Transverse colon (tissue), 4 donors: Measurements from ENCODE around the gene KRT34. TPM values are rescaled to one million over a fixed set of nuclear protein-coding genes. Genes with fewer than 3 reads are reported as not detected.

ENCODE experiments used
- DNase-seq: peaks from one replicate; pipeline ENCODE4 v3.0.0-alpha.2; 2019
- H3K27ac ChIP-seq, 4 donors: fragments of 200-600 bp; sonication (generic); 2 replicates each; pipeline ENCODE4 v1.5.1; 2016 to 2018; ENCODE audit warnings: inconsistent platforms in 4 of 4
- H3K27me3 ChIP-seq: fragments of 200-600 bp; sonication (generic); 2 replicates; pipeline ENCODE4 v1.5.1; 2017; ENCODE audit warnings: inconsistent platforms
- H3K36me3 ChIP-seq, 4 donors: fragments of 200-600 bp; sonication (generic); 2 replicates each; pipeline ENCODE4 v1.5.1; 2017 to 2019; ENCODE audit warnings: inconsistent platforms in 4 of 4
- H3K4me1 ChIP-seq, 4 donors: fragments of 200-600 bp; sonication (generic); 2 replicates each; pipeline ENCODE4 v1.5.1; 2017 to 2020; ENCODE audit warnings: inconsistent platforms in 4 of 4
- H3K4me3 ChIP-seq, 4 donors: fragments of 200-600 bp; sonication (generic); 1 replicate in 1 of 4; 2 replicates in 3 of 4; pipeline versions ENCODE4 v1.5.1 to v1.6.1; 2017 to 2019; ENCODE audit warnings: inconsistent platforms in 4 of 4
- H3K9me3 ChIP-seq, 2 donors: fragments of 200-600 bp; sonication (generic); 2 replicates each; pipeline ENCODE4 v1.5.1; 2017 to 2019; ENCODE audit warnings: inconsistent platforms in 2 of 2
- CTCF ChIP-seq, 5 experiments: fragments of 200-600 bp in 3 of 5; fragments of 450-650 bp in 2 of 5; sonication (generic) in 3 of 5; IDR thresholded peaks; 1 replicate in 2 of 5; 2 replicates in 3 of 5; pipeline ENCODE4 v1.5.1; 2016 to 2017; ENCODE audit warnings: antibody characterized with exemption in 5 of 5, inconsistent platforms in 3 of 5, mild to moderate bottlenecking in 2 of 5, moderate library complexity in 1 of 5
- EP300 ChIP-seq: sonication (generic); formaldehyde crosslinking; IDR thresholded peaks from one replicate; pipeline ENCODE4 v1.6.1; 2017; ENCODE audit warnings: antibody characterized with exemption, low read depth
- POLR2A ChIP-seq: fragments of 450-650 bp; IDR thresholded peaks from one replicate; pipeline ENCODE4 v1.6.1; 2016; ENCODE audit warnings: antibody characterized with exemption, mild to moderate bottlenecking, moderate library complexity
- POLR2AphosphoS5 ChIP-seq, 3 donors: sonication (generic); formaldehyde crosslinking; IDR thresholded peaks; one replicate each; pipeline ENCODE4 v1.6.1; 2016; ENCODE audit warnings: antibody characterized with exemption in 3 of 3
- WGBS, 2 donors: methylation state at CpG; one replicate each; pipeline ENCODE4 v1.1.5; 2018; ENCODE audit warnings: low coverage in 1 of 2; 5-methylcytosine and 5-hydroxymethylcytosine counted together
- in situ Hi-C, 4 donors: fragments of 200-750 bp; cut with MboI; loops; one replicate each; pipeline versions ENCODE4 v1.15.0 to v1.15.1; 2017; ENCODE audit warnings: low sequenced_read_pairs in 3 of 4, low pct_ligation_motif_present in 1 of 4, low pct_unique_long_range_greater_than_20kb in 1 of 4
- intact Hi-C: fragments of 100-400 bp; cut with DNase I; formaldehyde crosslinking; loops from one replicate; pipeline ENCODE4 v1.15.1; 2023; ENCODE audit warnings: low total_unique reads
- total RNA-seq, 4 donors: library from RNA; depleted of rRNA; stranded (reverse); fragments of >200 nt; gene quantifications; one replicate each; pipeline ENCODE4 v1.1.0, GENCODE V29; 2016

KRT34 gene
- total RNA-seq, 4 donors from 2014 or later = not detected

DNA sequence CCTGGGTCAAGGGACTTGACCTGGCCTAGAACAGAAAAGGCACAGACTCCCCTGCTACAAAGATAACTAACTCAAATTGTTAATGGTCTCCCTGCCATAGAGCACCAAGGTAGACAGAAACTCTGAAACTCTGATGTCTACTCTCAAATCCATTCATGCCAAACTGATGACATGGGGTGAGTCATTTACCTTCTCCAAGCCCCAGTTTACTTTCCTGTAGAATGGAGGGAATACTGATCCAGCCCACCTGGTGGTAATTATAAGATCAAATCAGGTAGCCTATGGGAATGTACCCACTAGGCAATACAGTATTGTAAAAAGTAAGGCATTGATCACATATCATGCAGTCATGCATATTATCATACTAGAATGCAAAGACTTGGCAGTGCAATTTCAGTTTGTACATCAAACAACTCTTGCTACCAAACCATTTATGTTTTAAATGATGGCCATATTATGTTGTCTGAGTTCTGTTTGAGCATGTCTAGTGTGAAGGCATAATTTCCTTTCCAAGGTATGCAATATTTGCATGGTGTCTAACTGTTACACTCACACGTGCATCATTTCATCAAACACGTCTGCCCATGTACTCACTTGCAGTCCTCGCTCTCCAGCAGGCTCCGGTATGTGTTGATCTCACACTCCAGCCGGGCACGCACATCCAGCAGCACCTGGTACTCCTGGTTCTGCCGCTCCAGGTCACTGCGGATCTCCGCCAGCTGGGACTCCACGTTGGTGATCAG, 12.3 kb upstream of the KRT34 start:
- Histone ChIP-seq H3K27ac (no peak overlapping the region), H3K36me3 (no peaks in the 10 kb centered on the region), H3K4me1 (no peaks in the 10 kb centered on the region), H3K4me3 (no peak overlapping the region), H3K27me3 (peaks cover 19% of the 10 kb centered on the region), H3K9me3 (no peaks in the 10 kb centered on the region)
- intact Hi-C loops (no loop called here), in situ Hi-C loops (no loop called here)
- DNase-seq = no peak
- TF ChIP-seq POLR2A (no peak), EP300 (no peak), CTCF (IDR thresholded peaks at IDR 0.05) (no peak), POLR2AphosphoS5 (IDR thresholded peaks at IDR 0.05) (no peak)
- WGBS, 2 donors = 80 to 93% methylated on average over 1 to 10 of the region's 10 CpGs

- Histone ChIP-seq H3K36me3 (no peaks in the 10 kb centered on the region), H3K4me1 (no peaks in the 10 kb centered on the region), H3K4me3 (no peak overlapping the region), H3K27me3 (peaks cover 19% of the 10 kb centered on the region), H3K9me3 (no peaks in the 10 kb centered on the region), H3K27ac (no peak overlapping the region)
- intact Hi-C loops (no loop called here), in situ Hi-C loops (no loop called here)
- 86 to 91% methylated on average over 10 of the region's 10 CpGs for WGBS, 2 donors
- TF ChIP-seq POLR2AphosphoS5 (IDR thresholded peaks at IDR 0.05) (no peak), CTCF (IDR thresholded peaks at IDR 0.05) (no peak), POLR2A (no peak), EP300 (no peak)
- no peak for DNase-seq
Observed at GRCh38 chr17:41393826-41394225, 11.7 kb upstream of the KRT34 start.

DNA sequence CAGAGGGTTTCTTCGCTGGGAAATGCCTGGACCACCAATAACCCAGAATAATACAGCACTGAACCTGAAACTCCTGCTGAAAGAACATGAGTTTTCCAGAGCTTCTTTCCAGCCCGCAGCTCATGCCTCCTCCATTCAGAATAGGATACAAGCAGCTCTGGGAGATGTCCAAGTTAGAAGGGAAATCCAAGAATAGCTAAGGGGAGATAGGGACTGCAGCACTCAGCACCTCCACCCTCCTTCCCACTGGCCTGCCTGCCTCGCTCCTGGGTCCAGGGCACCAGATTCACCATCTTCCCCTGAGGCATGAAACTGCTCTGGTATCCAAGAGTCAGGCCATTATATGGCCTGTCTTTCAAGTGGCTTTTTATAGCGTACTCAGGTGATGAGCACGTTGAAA, 11.2 kb upstream of the KRT34 start:
- intact Hi-C loops = no loop called here
- no peak for DNase-seq
- 65 to 76% methylated on average over 3 to 5 of the region's 5 CpGs for WGBS, 2 donors
- Histone ChIP-seq H3K9me3 (no peaks in the 10 kb centered on the region), H3K4me1 (no peaks in the 10 kb centered on the region), H3K27ac (no peak overlapping the region), H3K36me3 (no peaks in the 10 kb centered on the region), H3K27me3 (peaks cover 19% of the 10 kb centered on the region), H3K4me3 (no peak overlapping the region)
- no peak for TF ChIP-seq POLR2AphosphoS5 (IDR thresholded peaks at IDR 0.05)
- in situ Hi-C loops = no loop called here

DNA sequence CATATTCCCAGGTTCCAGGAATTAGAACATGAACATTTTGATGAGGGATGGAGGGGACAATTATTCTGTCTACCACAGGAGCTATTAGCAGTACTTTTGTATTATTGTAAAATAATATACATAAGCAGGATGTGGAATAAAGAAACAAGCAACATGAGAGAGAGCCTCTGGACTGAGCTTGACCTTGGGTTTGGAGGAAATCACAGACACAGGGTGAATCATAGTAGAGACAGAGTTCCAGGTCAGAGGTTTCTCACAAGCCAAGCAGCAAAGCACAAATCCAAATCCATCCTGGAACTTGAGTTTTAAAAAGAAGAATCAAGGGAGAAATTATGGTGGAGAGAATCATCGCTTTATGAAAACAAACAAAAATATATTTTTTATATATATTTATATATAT, 10.2 kb upstream of the KRT34 start:
- no peak for DNase-seq
- no peak overlapping the region for H3K27ac ChIP-seq
- WGBS, 2 donors = 83 to 100% methylated on average over 1 of the region's 1 CpG
- intact Hi-C loops = no loop called here
- H3K9me3 ChIP-seq = no peaks in the 10 kb centered on the region
- H3K4me3 ChIP-seq = no peak overlapping the region
- in situ Hi-C loops = no loop called here
- TF ChIP-seq EP300 (no peak), POLR2AphosphoS5 (IDR thresholded peaks at IDR 0.05) (no peak), CTCF (IDR thresholded peaks at IDR 0.05) (no peak), POLR2A (no peak)
- H3K4me1 ChIP-seq = no peaks in the 10 kb centered on the region
- H3K27me3 ChIP-seq = peaks cover 29% of the 10 kb centered on the region
- H3K36me3 ChIP-seq = no peaks in the 10 kb centered on the region

- peaks cover 29% of the 10 kb centered on the region for H3K27me3 ChIP-seq
- DNase-seq = no peak
- no peaks in the 10 kb centered on the region for H3K4me1 ChIP-seq
- peaks cover 5% of the 10 kb centered on the region in 2 donors for H3K9me3 ChIP-seq
- in situ Hi-C loops = no loop called here
- no peaks in the 10 kb centered on the region for H3K36me3 ChIP-seq
- 43 to 53% methylated on average over 2 of the region's 2 CpGs for WGBS, 2 donors
- no peak overlapping the region for H3K4me3 ChIP-seq
- TF ChIP-seq POLR2AphosphoS5 (IDR thresholded peaks at IDR 0.05) (no peak), CTCF (IDR thresholded peaks at IDR 0.05) (no peak), POLR2A (no peak), EP300 (no peak)
- intact Hi-C loops = no loop called here
- no peak overlapping the region for H3K27ac ChIP-seq
Observed at GRCh38 chr17:41391535-41391934, 9.4 kb upstream of the KRT34 start.
